DOHH2 (cell line): ENCODE results near the gene RBM33.

ENCODE experiments used
- H3F3A ChIP-seq: fragments of 200-600 bp; sonication (generic), shearing (Covaris generic); 2 replicates; pipeline ENCODE4 v1.6.0; 2016; ENCODE audit warnings: antibody characterized with exemption, mild to moderate bottlenecking; ENCODE audit not compliant: control insufficient read depth, insufficient read depth
- H3K27ac ChIP-seq: fragments of 200-600 bp; sonication (generic); 2 replicates; pipeline ENCODE4 v1.5.1; 2014; ENCODE audit warnings: low read depth, mild to moderate bottlenecking, low read length, moderate library complexity
- H3K27me3 ChIP-seq: fragments of 200-600 bp; sonication (generic); 2 replicates; pipeline ENCODE4 v1.6.1; 2014; ENCODE audit warnings: mild to moderate bottlenecking, low read length, mixed read lengths; ENCODE audit not compliant: control insufficient read depth
- H3K36me3 ChIP-seq: fragments of 200-600 bp; sonication (generic); 2 replicates; pipeline ENCODE4 v1.6.1; 2014; ENCODE audit warnings: mild to moderate bottlenecking, low read length, moderate library complexity, mixed read lengths; ENCODE audit not compliant: control insufficient read depth
- H3K4me1 ChIP-seq: fragments of 200-600 bp; sonication (generic); 2 replicates; pipeline ENCODE4 v1.6.1; 2014; ENCODE audit warnings: mild to moderate bottlenecking, low read length, mixed read lengths; ENCODE audit not compliant: control insufficient read depth
- H3K4me2 ChIP-seq: fragments of 200-600 bp; sonication (generic); 2 replicates; pipeline ENCODE4 v1.6.0; 2014; ENCODE audit warnings: mild to moderate bottlenecking, low read length, moderate library complexity
- H3K4me3 ChIP-seq: fragments of 200-600 bp; sonication (generic); 2 replicates; pipeline ENCODE4 v1.5.1; 2014; ENCODE audit warnings: mild to moderate bottlenecking, low read length, mixed read lengths
- H3K79me2 ChIP-seq: fragments of 200-600 bp; sonication (generic); 2 replicates; pipeline ENCODE4 v1.6.1; 2014; ENCODE audit warnings: mild to moderate bottlenecking, low read length, mixed read lengths; ENCODE audit not compliant: control insufficient read depth
- H3K9me2 ChIP-seq: fragments of 200-600 bp; sonication (generic); replicated peaks from 2 replicates; pipeline ENCODE4 v1.6.1; 2014; ENCODE audit warnings: mild to moderate bottlenecking, low read length, mixed read lengths; ENCODE audit not compliant: control insufficient read depth
- H3K9me3 ChIP-seq: fragments of 200-600 bp; sonication (generic); 2 replicates; pipeline ENCODE4 v1.6.1; 2014; ENCODE audit warnings: antibody characterized with exemption, low read length, mixed read lengths; ENCODE audit not compliant: control insufficient read depth, insufficient read depth
- H4K20me1 ChIP-seq: fragments of 200-600 bp; sonication (generic); 2 replicates; pipeline ENCODE4 v1.6.0; 2014; ENCODE audit warnings: low read depth, mild to moderate bottlenecking, antibody characterized with exemption, low read length, moderate library complexity; ENCODE audit not compliant: control insufficient read depth, insufficient read depth
- EZH2phosphoT487 ChIP-seq: fragments of 200-600 bp; sonication (generic); IDR thresholded peaks from 2 replicates; pipeline ENCODE4 v1.6.1; 2017; ENCODE audit warnings: borderline replicate concordance, mild to moderate bottlenecking, antibody characterized with exemption, low read length, moderate library complexity, mixed read lengths
- TF ChIP-seq, protein P1 (sequence below): fragments of 200-600 bp; sonication (generic); IDR thresholded peaks from one replicate; pipeline ENCODE4 v1.5.1; 2014; ENCODE audit warnings: antibody characterized with exemption, mild to moderate bottlenecking, low read depth, low read length; ENCODE audit not compliant: poor library complexity, severe bottlenecking

The RBM33 gene

DNA sequence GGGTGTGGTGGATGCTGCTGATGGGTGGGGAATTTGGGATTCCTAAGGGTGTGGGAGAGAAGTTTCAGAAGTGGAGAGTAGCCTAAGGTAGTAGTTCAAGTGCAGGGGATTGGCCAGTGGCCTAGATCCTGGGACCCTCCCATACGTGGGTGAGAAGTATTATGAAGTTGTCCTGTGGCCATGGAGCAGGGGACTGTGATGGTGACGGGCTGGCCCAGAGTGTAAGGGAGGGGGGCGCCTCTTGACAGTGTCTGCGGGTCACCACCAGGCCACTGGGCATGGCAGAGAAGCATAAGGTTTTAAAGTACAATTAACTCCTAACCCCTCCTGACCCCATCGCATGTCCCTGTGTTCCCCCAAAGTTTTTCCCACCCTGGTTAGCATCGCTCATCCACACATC lies 70.2 kb downstream of the RBM33 start:
- H3F3A ChIP-seq: peaks cover 20% of the 10 kb centered on the region
- H3K27ac ChIP-seq: no peak overlapping the region
- H3K36me3 ChIP-seq: peaks cover 99% of the 10 kb centered on the region
- no peaks in the 10 kb centered on the region for H3K9me2 ChIP-seq
- 0 out of 2 replicates have a peak, but pooled peaks cover 3% of the 10 kb centered on the region for H4K20me1 ChIP-seq
- TF ChIP-seq, protein P1, sequence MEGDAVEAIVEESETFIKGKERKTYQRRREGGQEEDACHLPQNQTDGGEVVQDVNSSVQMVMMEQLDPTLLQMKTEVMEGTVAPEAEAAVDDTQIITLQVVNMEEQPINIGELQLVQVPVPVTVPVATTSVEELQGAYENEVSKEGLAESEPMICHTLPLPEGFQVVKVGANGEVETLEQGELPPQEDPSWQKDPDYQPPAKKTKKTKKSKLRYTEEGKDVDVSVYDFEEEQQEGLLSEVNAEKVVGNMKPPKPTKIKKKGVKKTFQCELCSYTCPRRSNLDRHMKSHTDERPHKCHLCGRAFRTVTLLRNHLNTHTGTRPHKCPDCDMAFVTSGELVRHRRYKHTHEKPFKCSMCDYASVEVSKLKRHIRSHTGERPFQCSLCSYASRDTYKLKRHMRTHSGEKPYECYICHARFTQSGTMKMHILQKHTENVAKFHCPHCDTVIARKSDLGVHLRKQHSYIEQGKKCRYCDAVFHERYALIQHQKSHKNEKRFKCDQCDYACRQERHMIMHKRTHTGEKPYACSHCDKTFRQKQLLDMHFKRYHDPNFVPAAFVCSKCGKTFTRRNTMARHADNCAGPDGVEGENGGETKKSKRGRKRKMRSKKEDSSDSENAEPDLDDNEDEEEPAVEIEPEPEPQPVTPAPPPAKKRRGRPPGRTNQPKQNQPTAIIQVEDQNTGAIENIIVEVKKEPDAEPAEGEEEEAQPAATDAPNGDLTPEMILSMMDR: no peak
- no peak for TF ChIP-seq EZH2phosphoT487
- no peak overlapping the region for H3K4me2 ChIP-seq
- H3K4me3 ChIP-seq: no peak overlapping the region
- H3K79me2 ChIP-seq: peaks cover 99% of the 10 kb centered on the region
- H3K27me3 ChIP-seq: no peaks in the 10 kb centered on the region
- peaks cover 84% of the 10 kb centered on the region for H3K4me1 ChIP-seq
- H3K9me3 ChIP-seq: no peaks in the 10 kb centered on the region

DNA sequence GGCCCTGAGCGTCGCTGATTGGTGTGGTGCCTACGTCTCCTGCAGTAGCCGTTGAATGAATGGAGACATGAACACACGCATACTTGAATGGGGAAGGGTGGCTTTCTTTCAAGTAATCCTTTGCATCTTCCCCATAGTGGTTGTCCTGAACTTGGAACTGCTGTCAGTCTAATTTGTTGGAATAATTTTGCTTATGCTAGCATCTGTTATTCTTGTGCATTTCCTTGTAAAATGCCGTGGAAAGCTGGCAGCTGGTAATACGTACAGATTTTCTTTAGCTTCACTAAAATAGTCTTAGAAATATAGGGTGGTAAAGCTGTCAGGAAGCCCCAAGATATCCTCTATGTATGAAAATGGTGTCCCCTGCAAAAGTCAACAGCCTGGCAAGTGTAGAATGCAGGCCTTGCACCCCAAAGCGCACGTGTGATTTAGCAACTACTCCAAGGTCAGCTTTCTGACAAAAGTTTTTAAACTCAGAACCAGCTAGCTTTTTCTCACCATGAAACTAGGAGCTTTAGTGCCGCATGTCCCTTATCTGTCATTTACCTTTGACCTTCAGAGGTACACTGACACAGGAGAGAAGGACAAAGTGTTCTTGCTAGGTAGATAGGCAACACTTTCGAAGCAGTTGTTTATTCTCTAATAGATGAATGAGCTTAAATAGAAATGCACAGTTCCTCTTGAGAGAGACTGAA lies 70.8 kb downstream of the RBM33 start:
- Histone ChIP-seq H3K9me3 (no peaks in the 10 kb centered on the region), H3K79me2 (peaks cover 99% of the 10 kb centered on the region), H3K4me1 (peaks cover 84% of the 10 kb centered on the region), H3K27me3 (no peaks in the 10 kb centered on the region), H3K36me3 (peaks cover 98% of the 10 kb centered on the region), H3K4me2 (no peak overlapping the region), H4K20me1 (0 out of 2 replicates have a peak, but pooled peaks cover 3% of the 10 kb centered on the region), H3K27ac (peak overlapping the region; percentile 36), H3K4me3 (no peak overlapping the region), H3F3A (peaks cover 20% of the 10 kb centered on the region), H3K9me2 (no peaks in the 10 kb centered on the region)
- TF ChIP-seq, protein P1: no peak
- TF ChIP-seq EZH2phosphoT487: no peak

DNA sequence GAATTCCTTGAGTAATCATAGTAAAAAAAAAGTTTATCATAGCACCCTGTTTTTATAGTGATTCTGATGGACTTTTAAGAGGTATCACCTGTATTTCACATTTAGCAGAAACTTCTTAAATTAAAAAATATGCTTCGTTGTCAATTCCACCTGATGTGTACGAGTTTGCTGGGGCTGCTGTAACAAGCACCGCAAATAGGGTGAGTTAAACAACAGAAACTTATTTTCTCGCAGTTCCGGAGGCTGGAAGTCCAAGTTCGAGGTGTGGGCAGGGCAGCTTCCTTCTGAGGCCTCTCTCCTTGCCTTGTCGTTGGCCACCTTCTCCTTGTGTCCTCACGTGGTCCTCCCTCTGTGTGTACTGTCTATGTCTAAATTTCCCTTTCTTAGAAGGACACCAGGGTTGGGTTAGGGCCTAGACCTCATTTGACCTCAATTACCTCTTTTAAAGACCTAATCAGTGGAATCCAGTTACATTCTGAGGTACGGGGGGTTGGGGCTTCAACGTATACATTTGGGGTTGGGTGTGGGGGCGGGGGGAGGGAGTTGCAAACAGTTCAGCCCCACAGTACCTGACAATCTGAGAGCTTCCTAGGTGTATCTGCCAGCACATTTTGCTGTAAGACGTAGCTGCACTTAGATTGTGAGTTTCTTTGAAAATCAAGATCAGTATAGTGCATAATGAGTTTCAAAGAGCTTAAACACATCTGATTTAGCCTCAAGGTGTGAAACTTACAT lies 72.7 kb downstream of the RBM33 start:
- Histone ChIP-seq H3K79me2 (peaks cover 92% of the 10 kb centered on the region), H3K4me3 (peak overlapping the region; percentile 19)

More for the DNA sequence above, 72.7 kb downstream of the RBM33 start:
- H3K4me1 ChIP-seq: peaks cover 95% of the 10 kb centered on the region
- peaks cover 83% of the 10 kb centered on the region for H3K36me3 ChIP-seq
- H3K4me2 ChIP-seq: peak overlapping the region; percentile 99
- no peaks in the 10 kb centered on the region for H3K9me2 ChIP-seq
- H4K20me1 ChIP-seq: no peaks in the 10 kb centered on the region
- no peaks in the 10 kb centered on the region for H3K27me3 ChIP-seq
- H3F3A ChIP-seq: peaks cover 36% of the 10 kb centered on the region
- TF ChIP-seq, protein P1: no peak
- TF ChIP-seq EZH2phosphoT487: no peak
- H3K9me3 ChIP-seq: no peaks in the 10 kb centered on the region
- peak overlapping the region; percentile 95 for H3K27ac ChIP-seq
